NB4 (cell line): ENCODE data around the gene RTP1.

Experiments
- DNase-seq: peaks from one replicate; pipeline ENCODE4 v3.0.0; 2010; ENCODE audit warnings: low read depth
- H3K4me3 ChIP-seq: one replicate; pipeline ENCODE4 v1.5.1; 2011; ENCODE audit warnings: mild to moderate bottlenecking, low read depth, low read length, moderate library complexity
- CTCF ChIP-seq: IDR thresholded peaks from one replicate; pipeline ENCODE4 v1.5.1; 2012; ENCODE audit warnings: low read depth, low read length
- MAX ChIP-seq: IDR thresholded peaks from 2 replicates; pipeline ENCODE4 v1.6.1; 2011; ENCODE audit warnings: low read depth, low read length
- MYC ChIP-seq: IDR thresholded peaks from 2 replicates; pipeline ENCODE4 v1.6.1; 2011; ENCODE audit warnings: low read depth, low read length
- POLR2A ChIP-seq: IDR thresholded peaks from 2 replicates; pipeline ENCODE4 v1.6.1; 2011; ENCODE audit warnings: mild to moderate bottlenecking; ENCODE audit not compliant: insufficient read length; ENCODE audit errors: extremely low read depth

The RTP1 gene

GRCh38 chr3:187243933-187244524 is 46.7 kb downstream of the RTP1 start:
- TF ChIP-seq CTCF (no peak), POLR2A (no peak), MAX (no peak), MYC (no peak)
- H3K4me3 ChIP-seq: no peak overlapping the region
- DNase-seq: no peak

- no peak for DNase-seq
- no peak overlapping the region for H3K4me3 ChIP-seq
- no peak for TF ChIP-seq MYC
- no peak for TF ChIP-seq CTCF
- TF ChIP-seq POLR2A: no peak
- no peak for TF ChIP-seq MAX
These were observed 50.1 kb downstream of the RTP1 start for GRCh38 chr3:187247398-187247797.
